22Rv1 (cell line): ENCODE data around the gene MTHFD1L.

Experiments used
- ZFX ChIP-seq: fragments of 450-650 bp; IDR thresholded peaks from 2 replicates; pipeline ENCODE4 v1.6.1; 2017; ENCODE audit warnings: antibody characterized with exemption, borderline replicate concordance
- TF ChIP-seq, protein P1 (sequence below): fragments of 450-650 bp; IDR thresholded peaks from 2 replicates; pipeline ENCODE4 v1.5.1; 2017; ENCODE audit warnings: mild to moderate bottlenecking

DNA sequence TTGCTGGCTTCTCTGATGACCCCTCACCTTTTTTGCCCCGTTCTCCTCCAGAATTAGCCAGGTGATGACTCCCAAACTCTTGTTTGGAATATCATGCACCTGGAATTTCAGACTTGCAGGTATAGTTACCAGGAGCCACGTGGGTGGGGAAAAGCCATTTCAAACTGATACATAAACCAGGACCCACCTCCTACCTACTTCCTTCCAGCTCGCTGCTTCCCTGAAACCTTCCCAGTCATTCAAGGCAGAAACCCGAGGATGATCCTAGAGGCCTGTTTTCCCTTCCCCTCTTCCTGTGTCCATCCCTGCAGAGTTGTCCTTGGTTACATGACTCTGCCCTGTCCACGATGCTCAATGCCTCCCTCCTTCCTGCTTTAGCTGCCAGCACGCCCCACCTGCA is 101.9 kb downstream of the MTHFD1L start:
- TF ChIP-seq, protein P1, sequence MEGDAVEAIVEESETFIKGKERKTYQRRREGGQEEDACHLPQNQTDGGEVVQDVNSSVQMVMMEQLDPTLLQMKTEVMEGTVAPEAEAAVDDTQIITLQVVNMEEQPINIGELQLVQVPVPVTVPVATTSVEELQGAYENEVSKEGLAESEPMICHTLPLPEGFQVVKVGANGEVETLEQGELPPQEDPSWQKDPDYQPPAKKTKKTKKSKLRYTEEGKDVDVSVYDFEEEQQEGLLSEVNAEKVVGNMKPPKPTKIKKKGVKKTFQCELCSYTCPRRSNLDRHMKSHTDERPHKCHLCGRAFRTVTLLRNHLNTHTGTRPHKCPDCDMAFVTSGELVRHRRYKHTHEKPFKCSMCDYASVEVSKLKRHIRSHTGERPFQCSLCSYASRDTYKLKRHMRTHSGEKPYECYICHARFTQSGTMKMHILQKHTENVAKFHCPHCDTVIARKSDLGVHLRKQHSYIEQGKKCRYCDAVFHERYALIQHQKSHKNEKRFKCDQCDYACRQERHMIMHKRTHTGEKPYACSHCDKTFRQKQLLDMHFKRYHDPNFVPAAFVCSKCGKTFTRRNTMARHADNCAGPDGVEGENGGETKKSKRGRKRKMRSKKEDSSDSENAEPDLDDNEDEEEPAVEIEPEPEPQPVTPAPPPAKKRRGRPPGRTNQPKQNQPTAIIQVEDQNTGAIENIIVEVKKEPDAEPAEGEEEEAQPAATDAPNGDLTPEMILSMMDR = no peak
- TF ChIP-seq ZFX = no peak
